Endothelial cell of umbilical vein (primary cell): ENCODE results near the gene RPP38. TPM values are rescaled to one million over a fixed set of nuclear protein-coding genes. Genes with fewer than 3 reads are reported as not detected.
A peak's percentile ranks its signal among the peaks of the same experiment; 100 is the strongest.

ENCODE experiments used
- Bru-seq: library from RNA; stranded (reverse); fragments of 400-500 nt; gene quantifications from one replicate; lab custom pipeline; 2021; lab: Mats Ljungman, UMichigan
- BruChase-seq, 2 experiments: library from RNA; stranded (reverse); fragments of 400-500 nt; gene quantifications; one replicate each; lab custom pipeline; 2021; lab: Mats Ljungman, UMichigan
- BruUV-seq: library from RNA; stranded (reverse); fragments of 400-500 nt; replicated peaks from 2 replicates; lab custom pipeline; 2021; lab: Mats Ljungman, UMichigan
- CTCF ChIA-PET: fragments of 300-600, 350-600 bp; sonication (Branson Sonifier 250); formaldehyde crosslinking; loops from one replicate; lab custom pipeline; 2021; ENCODE audit warnings: antibody characterized with exemption, inconsistent platforms; lab: Charles Lee
- POLR2A ChIA-PET: fragments of 300-600, 350-600 bp; sonication (Branson Sonifier 250); formaldehyde crosslinking; loops from one replicate; lab custom pipeline; 2021; ENCODE audit warnings: antibody characterized with exemption, inconsistent platforms; lab: Charles Lee
- DNase-seq: peaks from one replicate; pipeline ENCODE4 v3.0.0-alpha.2; 2011; ENCODE audit warnings: low read depth, low spot score
- FAIRE-seq: peaks from 2 replicates; lab custom pipeline; 2011; peaks lifted over from hg19 to GRCh38; lab: Jason Lieb, UNC
- H2AFZ ChIP-seq: 2 replicates; pipeline ENCODE4 v1.6.0; 2012; ENCODE audit warnings: low read depth, low read length, control low read depth, inconsistent platforms
- H3K27ac ChIP-seq: 2 replicates; pipeline ENCODE4 v1.5.1; 2011; ENCODE audit warnings: low read depth, mild to moderate bottlenecking, control low read depth, low read length, moderate library complexity; ENCODE audit not compliant: insufficient read depth
- H3K27me3 ChIP-seq, 2 experiments: 2 replicates each; pipeline versions ENCODE4 v1.6.0 to v1.6.1; 2011; ENCODE audit warnings: low read length in 2 of 2, mixed read lengths in 1 of 2; ENCODE audit not compliant: control insufficient read depth in 2 of 2, insufficient read depth in 2 of 2
- H3K36me3 ChIP-seq, 2 experiments: 2 replicates in 1 of 2; 3 replicates in 1 of 2; pipeline ENCODE4 v1.5.1; 2011; ENCODE audit warnings: low read length in 2 of 2, mild to moderate bottlenecking in 1 of 2, moderate library complexity in 1 of 2; ENCODE audit not compliant: control insufficient read depth in 2 of 2, insufficient read depth in 2 of 2; ENCODE audit errors: extremely low read depth in 1 of 2
- H3K4me1 ChIP-seq: 3 replicates; pipeline ENCODE4 v1.5.1; 2011; ENCODE audit warnings: mild to moderate bottlenecking, low read length; ENCODE audit not compliant: control insufficient read depth, insufficient read depth; ENCODE audit errors: extremely low read depth
- H3K4me2 ChIP-seq: 2 replicates; pipeline ENCODE4 v1.6.1; 2011; ENCODE audit warnings: low read length, control low read depth, mixed read lengths; ENCODE audit not compliant: insufficient read depth
- H3K4me3 ChIP-seq, 3 experiments: fragments of 200-600 bp in 1 of 3; sonication (generic), shearing (Covaris generic) in 1 of 3; replicated peaks in 1 of 3; 2 replicates each; pipeline ENCODE4 v1.5.1; 2011 to 2016; ENCODE audit warnings: control low read depth in 3 of 3, low read length in 3 of 3, mild to moderate bottlenecking in 2 of 3, inconsistent platforms in 1 of 3, low read depth in 1 of 3, moderate library complexity in 1 of 3; ENCODE audit not compliant: insufficient read depth in 1 of 3
- H3K79me2 ChIP-seq: 2 replicates; pipeline ENCODE4 v1.6.0; 2012; ENCODE audit warnings: low read length, inconsistent platforms; ENCODE audit not compliant: control insufficient read depth, insufficient read depth
- H3K9ac ChIP-seq: replicated peaks from 2 replicates; pipeline ENCODE3; 2011; ENCODE audit warnings: low read length, control low read depth; ENCODE audit not compliant: insufficient read depth; ENCODE audit errors: extremely low read depth
- H3K9me1 ChIP-seq: replicated peaks from 3 replicates; pipeline ENCODE4 v1.6.0; 2011; ENCODE audit warnings: mild to moderate bottlenecking, low read length; ENCODE audit not compliant: control insufficient read depth, insufficient read depth; ENCODE audit errors: extremely low read depth
- H3K9me3 ChIP-seq: replicated peaks from 2 replicates; pipeline ENCODE4 v1.5.1; 2012; ENCODE audit warnings: low read length, inconsistent platforms; ENCODE audit not compliant: control insufficient read depth, insufficient read depth
- H4K20me1 ChIP-seq: replicated peaks from 2 replicates; pipeline ENCODE3; 2011; ENCODE audit warnings: mild to moderate bottlenecking, low read length; ENCODE audit not compliant: control insufficient read depth, insufficient read depth; ENCODE audit errors: extremely low read depth
- CTCF ChIP-seq, 2 donors: IDR thresholded peaks; 1 replicate in 1 of 2; 2 replicates in 1 of 2; pipeline ENCODE4 v1.5.1; 2011; ENCODE audit warnings: low read length in 2 of 2, mild to moderate bottlenecking in 2 of 2, moderate library complexity in 2 of 2, control low read depth in 1 of 2, inconsistent platforms in 1 of 2, low read depth in 1 of 2; ENCODE audit not compliant: insufficient read depth in 1 of 2; ENCODE audit errors: extremely low read depth in 1 of 2
- EZH2 ChIP-seq: IDR thresholded peaks from 2 replicates; pipeline ENCODE4 v1.6.1; 2012; ENCODE audit warnings: borderline replicate concordance, low read depth, mild to moderate bottlenecking, moderate library complexity, low read length, inconsistent platforms; ENCODE audit not compliant: severe bottlenecking
- FOS ChIP-seq: IDR thresholded peaks from 2 replicates; pipeline ENCODE4 v1.6.1; 2011; ENCODE audit warnings: mild to moderate bottlenecking, low read length, moderate library complexity, borderline replicate concordance; ENCODE audit not compliant: insufficient read depth
- GATA2 ChIP-seq: IDR thresholded peaks from 2 replicates; pipeline ENCODE4 v1.7.0; 2011; ENCODE audit warnings: low read depth, mild to moderate bottlenecking, moderate library complexity, mixed read lengths, low read length; ENCODE audit not compliant: insufficient read length, insufficient read depth
- JUN ChIP-seq: IDR thresholded peaks from 2 replicates; pipeline ENCODE4 v1.6.1; 2011; ENCODE audit warnings: borderline replicate concordance, low read depth; ENCODE audit not compliant: insufficient read length, insufficient read depth
- MAX ChIP-seq: IDR thresholded peaks from 2 replicates; pipeline ENCODE4 v1.6.1; 2011; ENCODE audit not compliant: insufficient read depth, insufficient read length
- MYC ChIP-seq: IDR thresholded peaks from one replicate; pipeline ENCODE4 v1.6.1; 2011; ENCODE audit warnings: mild to moderate bottlenecking, low read depth, low read length
- POLR2A ChIP-seq: IDR thresholded peaks from 2 replicates; pipeline ENCODE4 v1.6.1; 2012; ENCODE audit warnings: low read depth, mild to moderate bottlenecking, control low read depth, low read length
- POLR2AphosphoS5 ChIP-seq: IDR thresholded peaks from 2 replicates; pipeline ENCODE4 v1.6.1; 2012; ENCODE audit warnings: low read depth, mild to moderate bottlenecking, control low read depth, low read length, moderate library complexity; ENCODE audit not compliant: insufficient read depth
- dilution Hi-C: fragments of 300-500 bp; cut with MboI; formaldehyde crosslinking; loops from one replicate; pipeline ENCODE4 v1.15.0; 2019; ENCODE audit warnings: low sequenced_read_pairs; ENCODE audit not compliant: extremely low pct_ligation_motif_present
- intact Hi-C: fragments of 100-400 bp; cut with micrococcal nuclease; formaldehyde crosslinking; loops from one replicate; pipeline ENCODE4 v1.10.0; 2022
- long read RNA-seq: library from polyadenylated mRNA; stranded (forward); transcript quantifications from one replicate; pipeline ENCODE4 v2.0.0, GENCODE V29; 2021
- polyA minus RNA-seq, 3 experiments: library from RNA; depleted of rRNA, polyadenylated mRNA; stranded (reverse); fragments of >200 nt; gene quantifications; 1 replicate in 1 of 3; 2 replicates in 2 of 3; pipeline ENCODE4 v1.2.3, GENCODE V29; 2011
- polyA plus RNA-seq, 4 experiments: library from polyadenylated mRNA; depleted of rRNA in 3 of 4; stranded (reverse) in 3 of 4; unstranded in 1 of 4; fragments of >200 nt; gene quantifications; 2 replicates each; pipeline versions ENCODE4 v1.2.1 to v1.2.3, GENCODE V29; 2011 to 2012; ENCODE audit warnings: missing spikeins in 1 of 4
- total RNA-seq: library from RNA; stranded (reverse); gene quantifications from 2 replicates; pipeline ENCODE4 v1.2.3, GENCODE V29; 2021

Gene RPP38
- total RNA-seq (10.3 and 10.6 TPM in 2 replicates), polyA plus RNA-seq (9.0 and 10.8 TPM in 2 replicates), polyA minus RNA-seq (6.7 and 13.2 TPM in 2 replicates), Bru-seq, nascent RNA (percentile 70 among the genes with signal in this experiment), BruChase-seq, experiment 1, labeled RNA remaining after a 6-hour chase (percentile 48 among the genes with signal in this experiment), BruChase-seq, experiment 2, labeled RNA remaining after a 2-hour chase (percentile 54 among the genes with signal in this experiment)
- polyA plus RNA-seq (2011; cell fraction: cytosol; rRNA removed), result 14.5 and 16.3 TPM in 2 replicates
- 7.7 and 12.6 TPM in 2 replicates for polyA plus RNA-seq (2011; cell fraction: nucleus; rRNA removed)
- 17.8 and 18.3 TPM in 2 replicates for polyA plus RNA-seq (2012)
- 8.5 TPM for polyA minus RNA-seq (2011; cell fraction: cytosol; rRNA and poly(A)+ RNA removed)
- 4.0 and 4.7 TPM in 2 replicates for polyA minus RNA-seq (2011; cell fraction: nucleus; rRNA and poly(A)+ RNA removed)
- long read RNA-seq, transcript RPP38-201 (3 exons, 1,457 nt), result major isoform, 12 of 122 reads
- long read RNA-seq, transcript RPP38-204 (3 exons, 1,296 nt), result major isoform, 12 of 122 reads
- long read RNA-seq, transcript RPP38-203 (2 exons, 1,030 nt), result minor isoform, 5 of 122 reads
- long read RNA-seq, transcript RPP38-207 (2 exons, 1,537 nt), result minor isoform, 11 of 122 reads
- long read RNA-seq, partial matches to known transcripts, result 9 of 122 reads
- long read RNA-seq, other reads (novel, unspliced or antisense), result 73 of 122 reads

- Histone ChIP-seq H3K9ac (peak within 1 kb of the TSS; percentile 85), H3K27me3 (no peaks in the 10 kb centered on the region), H3K9me3 (no peaks in the 10 kb centered on the region), H3K4me2 (peak within 1 kb of the TSS; percentile 67), H3K79me2 (peaks cover 28% of the 10 kb centered on the region), H3K36me3 (peaks cover 0 to 2% of the 10 kb centered on the region in 2 experiments), H3K4me1 (peaks cover 12% of the 10 kb centered on the region), H3K4me3 (peak within 1 kb of the TSS; percentile 75 to 98 (median 80)), H2AFZ (peak within 1 kb of the TSS; percentile 60), H3K9me1 (no peaks in the 10 kb centered on the region), H3K27ac (peak within 1 kb of the TSS; percentile 66), H4K20me1 (no peaks in the 10 kb centered on the region)
- peak; percentile 96 for FAIRE-seq
- TF ChIP-seq POLR2A (peak; percentile 79), POLR2AphosphoS5 (peak; percentile 89), FOS (no peak)
- dilution Hi-C loops, result no loop called here
- peak; percentile 97 for DNase-seq
- ChIA-PET CTCF (interaction anchor here (1.0 kb wide), 1 partner anchor 10 kb away, joined by 3 read pairs; no protein-coding TSS in a partner anchor), POLR2A (no interaction called here)
- no TSS peak for BruUV-seq
- intact Hi-C loops, result loop anchor here (1.0 kb wide), 1 partner anchor 322 kb away; no protein-coding TSS in a partner anchor
These were observed at the start of gene RPP38 for GRCh38 chr10:15097011-15097812. TSS of gene RPP38 (plus strand) at chr10:15097355. CDS start at chr10:15103315, 5,960 bp downstream.

- no peaks in the 10 kb centered on the region for H3K9me3 ChIP-seq
- no peak overlapping the region for H2AFZ ChIP-seq
- H3K9me1 ChIP-seq, result no peaks in the 10 kb centered on the region
- no peak overlapping the region for H3K4me3 ChIP-seq
- H4K20me1 ChIP-seq, result no peaks in the 10 kb centered on the region
- H3K4me1 ChIP-seq, result no peaks in the 10 kb centered on the region
- DNase-seq, result no peak
- H3K27me3 ChIP-seq, result peaks cover 0 to 2% of the 10 kb centered on the region in 2 experiments
- no peak for FAIRE-seq
- CTCF ChIA-PET, result no interaction called here
- H3K36me3 ChIP-seq, result no peaks in the 10 kb centered on the region
- no peak overlapping the region for H3K27ac ChIP-seq
- no peak overlapping the region for H3K9ac ChIP-seq
- TF ChIP-seq MAX (no peak), EZH2 (no peak), GATA2 (no peak), JUN (no peak), POLR2AphosphoS5 (no peak), MYC (no peak), FOS (no peak), CTCF (IDR thresholded peaks at IDR 0.05; ENCODE audit: extremely low read depth in 1 of 2, insufficient read depth in 1 of 2, low read depth in 1 of 2, low read length in 2 of 2) (no peak), POLR2A (no peak)
- no peaks in the 10 kb centered on the region for H3K79me2 ChIP-seq
- dilution Hi-C loops (no loop called here), intact Hi-C loops (no loop called here)
- no TSS peak for BruUV-seq
- no peak overlapping the region for H3K4me2 ChIP-seq
- POLR2A ChIA-PET, result no interaction called here
These were observed 47.6 kb upstream of the RPP38 start for GRCh38 chr10:15049533-15049932.
